Measurements from ENCODE around the gene CD8B2. TPM values are rescaled to one million over a fixed set of nuclear protein-coding genes. Genes with fewer than 3 reads are reported as not detected.
"Not testable (repeated sequence)": the region's sequence is repeated elsewhere in the genome, so short reads cannot be mapped to it uniquely, and the experiment has no call there.

The CD8B2 gene
- total RNA-seq, 1 donor from 2014 or later, result not detected

- Histone ChIP-seq H3K27me3 (ENCODE audit: low read depth) (no peaks in the 10 kb centered on the region), H3K27ac (replicated peaks) (no peak overlapping the region), H3K4me3 (no peak overlapping the region), H3K4me1 (peaks cover 42% of the 10 kb centered on the region), H3K9me3 (replicated peaks) (no peaks in the 10 kb centered on the region), H3K36me3 (no peaks in the 10 kb centered on the region)
- DNase-seq, result no peak
- no peak for TF ChIP-seq CTCF (IDR thresholded peaks at IDR 0.05; ENCODE audit: borderline replicate concordance)
- intact Hi-C loops (cut with micrococcal nuclease), result no loop called here
Measured at GRCh38 chr2:106566050-106566449, 78.9 kb downstream of the CD8B2 start.

- H3K36me3 ChIP-seq; H3K9me3 ChIP-seq (replicated peaks); H3K4me3 ChIP-seq; intact Hi-C loops (cut with micrococcal nuclease); DNase-seq; H3K27me3 ChIP-seq (ENCODE audit: low read depth); H3K27ac ChIP-seq (replicated peaks): not testable (repeated sequence)
- H3K4me1 ChIP-seq, result peaks cover 38% of the 10 kb centered on the region
Measured at GRCh38 chr2:106566484-106566883, 79.3 kb downstream of the CD8B2 start.

DNA sequence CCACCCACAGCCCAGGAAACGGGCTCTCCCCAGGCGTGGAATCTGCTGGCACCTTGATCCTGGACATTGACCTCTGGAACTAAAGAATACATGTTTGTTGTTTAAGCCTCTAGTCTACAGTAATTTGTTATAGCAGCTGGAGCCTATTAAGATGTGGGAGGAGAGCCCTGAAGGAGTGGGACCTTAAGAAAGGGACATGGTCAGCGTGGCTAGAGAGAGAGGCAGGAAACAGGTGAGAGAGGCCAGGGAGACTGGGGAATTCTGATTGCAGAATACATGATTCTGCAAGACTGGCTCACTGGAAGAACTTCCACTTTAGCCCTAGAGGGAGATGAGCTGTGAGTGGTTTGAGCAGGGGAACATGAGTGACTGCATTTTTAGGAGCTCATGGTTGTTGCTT, 83.2 kb downstream of the CD8B2 start:
- Histone ChIP-seq H3K4me3 (no peak overlapping the region), H3K4me1 (peaks cover 19% of the 10 kb centered on the region), H3K9me3 (replicated peaks) (no peaks in the 10 kb centered on the region), H3K27me3 (ENCODE audit: low read depth) (no peaks in the 10 kb centered on the region), H3K27ac (replicated peaks) (no peak overlapping the region), H3K36me3 (no peaks in the 10 kb centered on the region)
- no peak for TF ChIP-seq CTCF (IDR thresholded peaks at IDR 0.05; ENCODE audit: borderline replicate concordance)
- intact Hi-C loops (cut with micrococcal nuclease), result no loop called here
- DNase-seq, result no peak

Other genes with a start within 250 kb of the CD8B2 start
- not detected for gene RGPD3, start 19.0 kb upstream of the CD8B2 start, total RNA-seq

All from left ventricle myocardium inferior (tissue), 1 donor.